ENCODE data around the gene TAF6.
"Not testable (repeated sequence)": the region's sequence is repeated elsewhere in the genome, so short reads cannot be mapped to it uniquely, and the experiment has no call there.

TAF6 gene

DNA sequence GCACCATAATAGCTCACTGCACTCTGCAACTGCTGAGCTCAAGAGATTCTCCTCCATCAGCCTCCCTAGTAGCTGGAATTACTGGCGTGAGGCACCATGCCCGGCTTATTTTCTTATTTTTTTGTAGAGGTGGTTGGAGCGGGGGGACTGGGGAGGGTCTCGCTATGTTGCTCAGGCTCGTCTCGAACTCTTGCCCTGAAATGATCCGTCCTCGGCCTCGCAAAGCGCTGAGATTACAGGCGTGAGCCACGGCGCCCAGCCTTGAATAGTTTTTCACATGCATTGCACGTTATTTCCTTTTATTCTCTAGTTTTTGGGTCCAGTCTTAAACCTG, 29.0 kb upstream of the TAF6 start:
- H3K4me3 ChIP-seq (ENCODE audit: low read length) = peak overlapping the region; percentile 95

GRCh38 chr7:100147278-100147677, 28.1 kb upstream of the TAF6 start:
- no peaks in the 10 kb centered on the region for H3K36me3 ChIP-seq (ENCODE audit: control insufficient read depth, insufficient read depth, low read length, severe bottlenecking)
- no peak overlapping the region for H3K4me3 ChIP-seq (ENCODE audit: low read length)
- no peaks in the 10 kb centered on the region for H3K9me3 ChIP-seq (ENCODE audit: control insufficient read depth, low read length)
- DNase-seq (ENCODE audit: low read depth) = no peak
- H3K9ac ChIP-seq (ENCODE audit: low read length) = no peak overlapping the region
- H3K27me3 ChIP-seq (replicated peaks; ENCODE audit: control insufficient read depth, insufficient read depth, low read length) = no peaks in the 10 kb centered on the region
- peaks cover 15% of the 10 kb centered on the region for H3K4me1 ChIP-seq (ENCODE audit: control insufficient read depth, insufficient read depth, low read length)

More for the DNA sequence above, 29.0 kb upstream of the TAF6 start:
- no peaks in the 10 kb centered on the region for H3K27me3 ChIP-seq (replicated peaks; ENCODE audit: control insufficient read depth, insufficient read depth, low read length)
- no peaks in the 10 kb centered on the region for H3K9me3 ChIP-seq (ENCODE audit: control insufficient read depth, low read length)
- peak overlapping the region; percentile 76 for H3K9ac ChIP-seq (ENCODE audit: low read length)
- H3K36me3 ChIP-seq (ENCODE audit: control insufficient read depth, insufficient read depth, low read length, severe bottlenecking) = peaks cover 1% of the 10 kb centered on the region
- peaks cover 15% of the 10 kb centered on the region for H3K4me1 ChIP-seq (ENCODE audit: control insufficient read depth, insufficient read depth, low read length)
- no peak for DNase-seq (ENCODE audit: low read depth)

GRCh38 chr7:100146350-100146749, 27.2 kb upstream of the TAF6 start:
- DNase-seq (ENCODE audit: low read depth); H3K36me3 ChIP-seq (ENCODE audit: control insufficient read depth, insufficient read depth, low read length, severe bottlenecking); H3K4me3 ChIP-seq (ENCODE audit: low read length); H3K27me3 ChIP-seq (replicated peaks; ENCODE audit: control insufficient read depth, insufficient read depth, low read length); H3K9ac ChIP-seq (ENCODE audit: low read length); H3K9me3 ChIP-seq (ENCODE audit: control insufficient read depth, low read length): not testable (repeated sequence)
- peaks cover 17% of the 10 kb centered on the region for H3K4me1 ChIP-seq (ENCODE audit: control insufficient read depth, insufficient read depth, low read length)

- no peak overlapping the region for H3K9ac ChIP-seq (ENCODE audit: low read length)
- no peak overlapping the region for H3K4me3 ChIP-seq (ENCODE audit: low read length)
- no peak for DNase-seq (ENCODE audit: low read depth)
- H3K9me3 ChIP-seq (ENCODE audit: control insufficient read depth, low read length) = no peaks in the 10 kb centered on the region
- peaks cover 2% of the 10 kb centered on the region for H3K4me1 ChIP-seq (ENCODE audit: control insufficient read depth, insufficient read depth, low read length)
- H3K27me3 ChIP-seq (replicated peaks; ENCODE audit: control insufficient read depth, insufficient read depth, low read length) = peaks cover 10% of the 10 kb centered on the region
- H3K36me3 ChIP-seq (ENCODE audit: control insufficient read depth, insufficient read depth, low read length, severe bottlenecking) = no peaks in the 10 kb centered on the region
These were observed 23.3 kb upstream of the TAF6 start for GRCh38 chr7:100142461-100142860.

DNA sequence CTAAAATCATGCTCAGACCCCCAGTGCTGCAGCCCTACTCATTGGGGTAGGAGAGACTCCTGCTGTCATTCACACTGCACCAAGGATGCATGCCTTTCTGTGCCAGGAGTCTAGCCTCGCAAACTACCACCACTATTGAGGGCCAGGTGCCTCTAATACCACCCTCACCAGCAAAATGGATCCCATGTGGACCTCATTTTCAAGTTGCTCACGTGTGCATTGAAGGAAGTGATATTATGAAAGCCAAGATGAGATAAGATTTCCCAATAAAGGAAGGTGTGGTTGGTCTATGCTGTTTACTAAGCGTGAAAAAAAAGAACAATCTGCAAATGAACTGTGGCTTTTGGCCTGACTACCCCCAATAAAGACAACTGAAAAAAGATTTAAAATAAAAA, 22.4 kb upstream of the TAF6 start:
- DNase-seq (ENCODE audit: low read depth) = no peak
- H3K4me3 ChIP-seq (ENCODE audit: low read length) = no peak overlapping the region
- peaks cover 2% of the 10 kb centered on the region for H3K4me1 ChIP-seq (ENCODE audit: control insufficient read depth, insufficient read depth, low read length)
- H3K27me3 ChIP-seq (replicated peaks; ENCODE audit: control insufficient read depth, insufficient read depth, low read length) = peaks cover 10% of the 10 kb centered on the region
- H3K36me3 ChIP-seq (ENCODE audit: control insufficient read depth, insufficient read depth, low read length, severe bottlenecking) = no peaks in the 10 kb centered on the region
- no peaks in the 10 kb centered on the region for H3K9me3 ChIP-seq (ENCODE audit: control insufficient read depth, low read length)
- no peak overlapping the region for H3K9ac ChIP-seq (ENCODE audit: low read length)

GRCh38 chr7:100137851-100138760, 18.9 kb upstream of the TAF6 start:
- Histone ChIP-seq H3K36me3 (ENCODE audit: control insufficient read depth, insufficient read depth, low read length, severe bottlenecking) (no peaks in the 10 kb centered on the region), H3K9ac (ENCODE audit: low read length) (no peak overlapping the region), H3K27me3 (replicated peaks; ENCODE audit: control insufficient read depth, insufficient read depth, low read length) (peaks cover 10% of the 10 kb centered on the region), H3K9me3 (ENCODE audit: control insufficient read depth, low read length) (no peaks in the 10 kb centered on the region), H3K4me3 (ENCODE audit: low read length) (no peak overlapping the region), H3K4me1 (ENCODE audit: control insufficient read depth, insufficient read depth, low read length) (peaks cover 2% of the 10 kb centered on the region)
- DNase-seq (ENCODE audit: low read depth) = no peak

GRCh38 chr7:100132697-100133151, 13.6 kb upstream of the TAF6 start:
- peak overlapping the region; percentile 8 for H3K9ac ChIP-seq (ENCODE audit: low read length)
- DNase-seq (ENCODE audit: low read depth) = peak; percentile 78
- H3K27me3 ChIP-seq (replicated peaks; ENCODE audit: control insufficient read depth, insufficient read depth, low read length) = no peaks in the 10 kb centered on the region
- no peaks in the 10 kb centered on the region for H3K9me3 ChIP-seq (ENCODE audit: control insufficient read depth, low read length)
- no peaks in the 10 kb centered on the region for H3K36me3 ChIP-seq (ENCODE audit: control insufficient read depth, insufficient read depth, low read length, severe bottlenecking)
- H3K4me3 ChIP-seq (ENCODE audit: low read length) = no peak overlapping the region
- H3K4me1 ChIP-seq (ENCODE audit: control insufficient read depth, insufficient read depth, low read length) = peaks cover 15% of the 10 kb centered on the region

DNA sequence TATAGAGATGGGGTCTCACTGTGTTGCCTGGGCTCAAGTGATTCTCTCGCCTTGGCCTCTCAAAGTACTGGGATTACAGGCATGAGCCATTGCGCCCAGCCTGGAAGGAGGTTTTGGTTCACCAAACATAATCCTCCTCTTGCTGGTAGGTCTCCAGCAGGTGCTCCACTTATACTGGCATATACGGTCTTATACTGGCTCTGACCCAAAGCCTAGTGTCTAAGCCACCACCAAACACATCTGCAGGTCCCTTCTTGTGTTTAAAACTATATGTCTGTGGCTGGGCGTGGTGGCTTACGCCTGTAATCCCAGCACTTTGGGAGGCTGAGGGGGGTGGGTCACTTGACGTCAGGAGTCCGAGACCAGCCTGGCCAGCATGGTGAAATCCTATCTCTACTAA, 13.0 kb upstream of the TAF6 start:
- DNase-seq (ENCODE audit: low read depth) = no peak
- Histone ChIP-seq H3K9ac (ENCODE audit: low read length) (no peak overlapping the region), H3K4me1 (ENCODE audit: control insufficient read depth, insufficient read depth, low read length) (peaks cover 15% of the 10 kb centered on the region), H3K27me3 (replicated peaks; ENCODE audit: control insufficient read depth, insufficient read depth, low read length) (no peaks in the 10 kb centered on the region), H3K4me3 (ENCODE audit: low read length) (no peak overlapping the region), H3K9me3 (ENCODE audit: control insufficient read depth, low read length) (no peaks in the 10 kb centered on the region), H3K36me3 (ENCODE audit: control insufficient read depth, insufficient read depth, low read length, severe bottlenecking) (no peaks in the 10 kb centered on the region)

GRCh38 chr7:100130608-100131453, 11.7 kb upstream of the TAF6 start:
- peaks cover 19% of the 10 kb centered on the region for H3K4me1 ChIP-seq (ENCODE audit: control insufficient read depth, insufficient read depth, low read length)
- peak; percentile 87 for DNase-seq (ENCODE audit: low read depth)
- H3K9me3 ChIP-seq (ENCODE audit: control insufficient read depth, low read length) = no peaks in the 10 kb centered on the region
- peak overlapping the region; percentile 42 for H3K9ac ChIP-seq (ENCODE audit: low read length)
- no peak overlapping the region for H3K4me3 ChIP-seq (ENCODE audit: low read length)
- no peaks in the 10 kb centered on the region for H3K27me3 ChIP-seq (replicated peaks; ENCODE audit: control insufficient read depth, insufficient read depth, low read length)
- H3K36me3 ChIP-seq (ENCODE audit: control insufficient read depth, insufficient read depth, low read length, severe bottlenecking) = no peaks in the 10 kb centered on the region

DNA sequence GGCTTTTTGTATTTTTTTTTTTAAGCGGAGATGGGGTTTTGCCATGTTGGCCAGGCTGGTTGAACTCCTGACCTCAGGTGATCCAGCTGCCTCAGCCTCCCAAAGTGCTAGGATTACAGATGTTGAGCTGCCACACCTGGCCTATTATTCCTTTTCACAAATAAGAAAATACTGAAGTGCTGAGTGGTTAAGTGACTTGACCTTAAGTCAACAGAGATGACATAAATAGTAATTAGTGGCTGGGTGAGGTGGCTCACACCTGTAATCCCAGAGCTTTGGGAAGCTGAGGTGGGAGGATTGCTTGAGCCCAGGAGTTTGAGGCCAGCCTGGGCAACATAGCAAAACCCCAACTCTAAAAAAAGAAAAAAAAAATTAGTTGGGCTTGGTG, 11.1 kb upstream of the TAF6 start:
- H3K9me3 ChIP-seq (ENCODE audit: control insufficient read depth, low read length); H3K9ac ChIP-seq (ENCODE audit: low read length); DNase-seq (ENCODE audit: low read depth); H3K27me3 ChIP-seq (replicated peaks; ENCODE audit: control insufficient read depth, insufficient read depth, low read length); H3K4me3 ChIP-seq (ENCODE audit: low read length); H3K36me3 ChIP-seq (ENCODE audit: control insufficient read depth, insufficient read depth, low read length, severe bottlenecking): not testable (repeated sequence)
- peaks cover 19% of the 10 kb centered on the region for H3K4me1 ChIP-seq (ENCODE audit: control insufficient read depth, insufficient read depth, low read length)

GRCh38 chr7:100128637-100128963, 9.4 kb upstream of the TAF6 start:
- Histone ChIP-seq H3K4me3 (ENCODE audit: low read length) (no peak overlapping the region), H3K9ac (ENCODE audit: low read length) (no peak overlapping the region), H3K9me3 (ENCODE audit: control insufficient read depth, low read length) (no peaks in the 10 kb centered on the region), H3K27me3 (replicated peaks; ENCODE audit: control insufficient read depth, insufficient read depth, low read length) (no peaks in the 10 kb centered on the region), H3K4me1 (ENCODE audit: control insufficient read depth, insufficient read depth, low read length) (peaks cover 19% of the 10 kb centered on the region), H3K36me3 (ENCODE audit: control insufficient read depth, insufficient read depth, low read length, severe bottlenecking) (peaks cover 4% of the 10 kb centered on the region)
- DNase-seq (ENCODE audit: low read depth) = no peak
